ENCODE data around the gene INPP5J. TPM values are rescaled to one million over a fixed set of nuclear protein-coding genes. Genes with fewer than 3 reads are reported as not detected.

Gene INPP5J
- total and polyA plus RNA-seq, 2 experiments from 2014 or later, result 19.8 to 26.0 TPM

GRCh38 chr22:31086703-31087330 lies 35.9 kb upstream of the INPP5J start:
- Histone ChIP-seq H3K4me3 (no peak overlapping the region), H3K27me3 (no peaks in the 10 kb centered on the region), H3K27ac (no peak overlapping the region), H3K4me1 (ENCODE audit: low read depth) (no peaks in the 10 kb centered on the region), H3K36me3 (no peaks in the 10 kb centered on the region), H3K9me3 (ENCODE audit: low read depth) (no peaks in the 10 kb centered on the region)
- TF ChIP-seq, protein P1, sequence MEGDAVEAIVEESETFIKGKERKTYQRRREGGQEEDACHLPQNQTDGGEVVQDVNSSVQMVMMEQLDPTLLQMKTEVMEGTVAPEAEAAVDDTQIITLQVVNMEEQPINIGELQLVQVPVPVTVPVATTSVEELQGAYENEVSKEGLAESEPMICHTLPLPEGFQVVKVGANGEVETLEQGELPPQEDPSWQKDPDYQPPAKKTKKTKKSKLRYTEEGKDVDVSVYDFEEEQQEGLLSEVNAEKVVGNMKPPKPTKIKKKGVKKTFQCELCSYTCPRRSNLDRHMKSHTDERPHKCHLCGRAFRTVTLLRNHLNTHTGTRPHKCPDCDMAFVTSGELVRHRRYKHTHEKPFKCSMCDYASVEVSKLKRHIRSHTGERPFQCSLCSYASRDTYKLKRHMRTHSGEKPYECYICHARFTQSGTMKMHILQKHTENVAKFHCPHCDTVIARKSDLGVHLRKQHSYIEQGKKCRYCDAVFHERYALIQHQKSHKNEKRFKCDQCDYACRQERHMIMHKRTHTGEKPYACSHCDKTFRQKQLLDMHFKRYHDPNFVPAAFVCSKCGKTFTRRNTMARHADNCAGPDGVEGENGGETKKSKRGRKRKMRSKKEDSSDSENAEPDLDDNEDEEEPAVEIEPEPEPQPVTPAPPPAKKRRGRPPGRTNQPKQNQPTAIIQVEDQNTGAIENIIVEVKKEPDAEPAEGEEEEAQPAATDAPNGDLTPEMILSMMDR (IDR thresholded peaks at IDR 0.05; ENCODE audit: low read depth, low read length), result no peak
- no peak for DNase-seq (ENCODE audit: low read depth in 1 of 2, low spot score in 1 of 2)

DNA sequence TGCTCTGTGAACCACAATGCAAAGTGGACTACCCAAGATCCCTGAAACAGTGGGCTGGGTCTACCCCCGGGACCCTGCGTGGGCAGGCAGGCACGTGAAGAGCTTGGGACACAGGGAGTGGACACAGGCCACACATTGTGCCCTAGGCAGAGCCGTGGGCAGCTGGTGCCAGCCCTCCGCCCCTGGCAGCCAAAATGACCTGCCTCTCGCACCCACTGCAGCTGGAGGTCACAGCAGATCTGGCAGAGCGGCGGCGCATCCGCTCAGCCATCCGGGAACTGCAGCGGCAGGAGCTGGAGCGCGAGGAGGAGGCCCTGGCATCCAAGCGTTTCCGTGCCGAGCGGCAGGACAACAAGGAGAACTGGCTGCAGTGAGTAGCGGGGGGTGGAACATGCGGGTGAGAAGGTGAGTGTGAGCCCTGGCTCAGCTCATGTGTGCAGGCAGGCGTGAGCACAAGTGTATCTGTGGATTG lies 35.0 kb upstream of the INPP5J start:
- Histone ChIP-seq H3K27ac (no peak overlapping the region), H3K9me3 (ENCODE audit: low read depth) (no peaks in the 10 kb centered on the region), H3K4me3 (no peak overlapping the region), H3K27me3 (no peaks in the 10 kb centered on the region), H3K36me3 (no peaks in the 10 kb centered on the region), H3K4me1 (ENCODE audit: low read depth) (peaks cover 2% of the 10 kb centered on the region)
- no peak for DNase-seq (ENCODE audit: low read depth in 1 of 2, low spot score in 1 of 2)
- TF ChIP-seq, protein P1 (IDR thresholded peaks at IDR 0.05; ENCODE audit: low read depth, low read length), result no peak

DNA sequence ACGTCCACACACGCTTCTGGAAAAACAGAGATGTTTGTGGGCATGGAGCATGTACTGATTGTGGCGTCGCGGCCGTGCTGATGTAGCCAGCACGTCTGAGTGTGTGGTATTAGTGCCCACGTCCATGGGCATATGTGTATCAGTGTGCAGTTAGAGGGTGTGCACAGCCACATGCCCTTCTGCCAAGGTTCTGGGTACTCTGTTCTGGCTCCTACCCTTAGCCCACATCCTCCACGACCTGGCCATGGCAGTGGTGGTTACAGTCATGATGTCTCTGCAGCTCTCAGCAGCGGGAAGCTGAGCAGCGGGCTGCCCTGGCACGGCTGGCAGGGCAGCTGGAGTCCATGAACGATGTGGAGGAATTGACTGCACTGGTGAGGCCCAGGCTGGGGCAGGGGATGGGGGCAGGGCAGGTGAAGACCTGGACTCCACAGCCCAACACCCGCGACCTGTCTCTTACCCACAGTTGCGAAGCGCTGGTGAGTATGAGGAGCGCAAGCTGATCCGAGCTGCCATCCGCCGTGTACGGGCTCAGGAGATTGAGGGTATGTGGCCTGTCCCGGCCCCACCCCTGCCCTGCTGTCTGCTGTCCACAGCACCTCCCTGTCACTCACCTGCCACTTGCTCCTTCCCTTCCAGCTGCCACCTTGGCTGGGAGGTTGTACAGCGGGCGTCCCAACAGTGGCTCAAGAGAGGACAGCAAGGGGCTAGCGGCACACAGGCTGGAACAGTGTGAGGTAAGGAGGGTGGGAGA lies 34.4 kb upstream of the INPP5J start:
- H3K36me3 ChIP-seq, result no peaks in the 10 kb centered on the region
- H3K4me1 ChIP-seq (ENCODE audit: low read depth), result peaks cover 8% of the 10 kb centered on the region
- no peak overlapping the region for H3K4me3 ChIP-seq
- H3K9me3 ChIP-seq (ENCODE audit: low read depth), result no peaks in the 10 kb centered on the region
- DNase-seq (ENCODE audit: low read depth in 1 of 2, low spot score in 1 of 2), result no peak
- TF ChIP-seq, protein P1 (IDR thresholded peaks at IDR 0.05; ENCODE audit: low read depth, low read length), result no peak
- H3K27me3 ChIP-seq, result no peaks in the 10 kb centered on the region
- H3K27ac ChIP-seq, result no peak overlapping the region

DNA sequence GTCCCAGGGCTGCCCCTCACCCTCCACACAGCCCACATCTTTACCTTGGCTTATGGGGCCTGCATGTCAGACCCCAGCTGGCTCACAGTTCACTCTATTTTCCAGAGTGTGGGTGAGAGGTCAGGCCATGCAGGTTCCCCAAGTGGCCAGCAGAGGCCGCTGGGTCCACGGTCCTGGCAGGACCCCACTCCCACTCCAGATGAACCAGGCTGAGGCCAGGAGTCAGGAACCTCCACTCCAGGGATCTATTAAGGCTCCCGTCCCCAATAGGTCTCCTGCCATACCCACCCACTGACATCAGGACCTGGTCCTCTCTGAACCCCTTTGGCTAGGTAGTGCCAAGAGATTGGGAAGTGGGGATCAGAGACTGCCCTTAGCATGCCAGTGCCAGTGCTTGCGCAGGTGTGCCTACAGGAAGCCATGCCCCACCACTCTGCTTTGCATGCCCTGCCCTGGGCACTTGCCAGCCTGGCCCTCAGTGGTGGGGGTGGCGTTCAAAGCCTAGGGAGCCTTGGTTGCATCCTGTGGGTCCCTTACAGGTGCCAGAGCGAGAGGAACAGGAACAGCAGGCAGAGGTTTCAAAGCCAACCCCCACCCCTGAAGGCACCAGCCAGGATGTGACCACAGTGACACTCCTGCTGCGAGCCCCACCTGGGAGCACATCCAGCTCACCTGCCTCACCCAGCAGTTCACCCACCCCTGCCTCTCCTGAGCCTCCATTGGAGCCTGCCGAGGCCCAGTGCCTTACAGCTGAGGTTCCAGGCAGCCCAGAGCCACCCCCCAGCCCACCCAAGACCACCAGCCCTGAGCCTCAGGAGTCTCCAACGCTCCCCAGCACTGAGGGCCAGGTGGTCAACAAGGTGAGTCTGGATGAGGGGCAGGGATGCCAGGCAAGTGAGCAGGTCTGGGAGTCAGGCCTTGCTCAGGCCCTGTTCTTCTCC lies 33.3 kb upstream of the INPP5J start:
- Histone ChIP-seq H3K9me3 (ENCODE audit: low read depth) (no peaks in the 10 kb centered on the region), H3K4me3 (no peak overlapping the region), H3K4me1 (ENCODE audit: low read depth) (peaks cover 10% of the 10 kb centered on the region), H3K36me3 (no peaks in the 10 kb centered on the region), H3K27ac (no peak overlapping the region), H3K27me3 (no peaks in the 10 kb centered on the region)
- TF ChIP-seq, protein P1 (IDR thresholded peaks at IDR 0.05; ENCODE audit: low read depth, low read length), result peak; percentile 89
- peak; percentile 65 to 73 for DNase-seq (ENCODE audit: low read depth in 1 of 2, low spot score in 1 of 2)

Measured in cardiac muscle cell (in vitro differentiated cells and primary cell).